SK-N-SH treated with all-trans-retinoic acid at 6 μM for 48 hours (cell line): ENCODE measurements around the gene GOLGA8B.
"Not testable (repeated sequence)": the region's sequence is repeated elsewhere in the genome, so short reads cannot be mapped to it uniquely, and the experiment has no call there.

ENCODE experiments used
- ATAC-seq: fragments of 200-7000 bp; cut with Tn5 transposase; 3 replicates; pipeline ENCODE4 v1.9.1; 2020; ENCODE audit warnings: mild to moderate bottlenecking, moderate library complexity

Gene GOLGA8B

DNA sequence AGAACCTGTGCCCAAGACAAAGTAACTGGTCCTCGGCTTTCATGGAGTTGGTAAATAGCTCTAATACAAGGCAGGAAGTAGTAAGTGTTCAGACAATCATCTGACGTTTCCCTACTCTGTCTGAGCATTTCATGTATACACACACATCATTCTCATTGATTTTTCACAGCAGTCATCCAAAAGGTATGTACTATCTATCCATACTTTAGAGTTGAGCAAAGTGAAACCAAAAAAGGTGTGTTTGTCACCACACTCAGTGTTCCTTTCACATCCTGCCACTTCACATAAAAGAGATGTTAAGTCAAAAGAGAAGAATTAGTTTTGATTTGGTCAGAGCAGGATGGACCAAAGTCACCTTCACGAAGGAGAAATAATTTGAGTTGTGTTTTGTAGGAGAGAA is 33.3 kb downstream of the GOLGA8B start:
- not testable (repeated sequence) for ATAC-seq

DNA sequence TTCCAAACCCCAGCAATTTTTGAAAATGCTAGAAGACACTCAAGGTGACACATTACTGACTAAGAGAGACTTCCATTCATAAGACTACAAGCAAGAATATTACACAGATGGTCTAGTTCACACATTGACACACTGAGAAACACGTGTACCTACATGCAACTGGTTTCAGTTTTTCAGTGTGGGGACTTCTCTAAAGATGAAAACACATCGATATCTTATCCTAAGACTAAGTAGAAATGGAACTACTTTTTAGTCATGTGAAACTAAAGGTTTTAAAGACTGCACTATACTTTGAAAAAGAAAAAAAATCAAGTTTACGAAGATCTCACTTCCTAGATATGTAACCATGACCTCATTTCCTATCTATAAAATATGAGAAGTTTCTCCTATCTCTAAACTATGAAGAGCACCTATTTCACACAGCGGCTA is 34.1 kb downstream of the GOLGA8B start:
- not testable (repeated sequence) for ATAC-seq

DNA sequence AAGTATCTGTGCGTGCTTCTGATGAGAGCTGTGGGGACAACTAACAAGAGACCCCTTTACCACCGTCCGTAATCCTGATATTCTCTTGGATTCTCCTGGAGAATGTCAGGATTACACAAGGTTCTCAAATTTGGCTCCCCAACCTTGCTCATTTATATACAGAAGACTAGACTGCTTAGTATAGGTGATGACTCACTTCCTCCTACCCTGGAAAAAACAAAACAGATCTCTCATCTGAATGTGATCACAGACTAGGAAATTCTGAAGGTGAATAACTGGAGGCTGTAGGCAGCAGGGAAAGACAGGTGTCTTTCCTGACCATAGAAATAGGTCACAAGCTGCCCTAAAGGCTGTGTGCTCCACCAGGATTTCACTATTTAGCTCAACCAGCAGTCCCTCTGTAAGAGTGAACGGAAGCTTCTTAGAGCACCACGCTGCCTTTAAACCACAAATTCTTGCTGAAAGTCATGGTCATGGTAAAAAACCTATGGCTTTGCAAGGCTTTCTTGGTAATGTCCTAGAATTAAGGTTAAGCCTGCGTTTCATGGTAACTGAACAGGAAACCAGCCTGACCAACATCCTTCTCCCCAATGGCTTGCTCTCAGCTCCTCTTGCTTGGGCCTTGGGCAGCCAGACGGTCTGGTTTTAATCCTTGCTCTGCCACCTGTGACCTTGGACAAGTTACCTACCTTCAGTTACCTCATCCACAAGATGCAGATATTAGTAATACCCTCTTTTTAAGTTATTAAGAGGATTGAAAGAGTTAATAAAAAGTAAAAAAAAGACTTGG is 39.4 kb downstream of the GOLGA8B start:
- ATAC-seq = peak; percentile 49; the same call in 2 of the 3 replicates

DNA sequence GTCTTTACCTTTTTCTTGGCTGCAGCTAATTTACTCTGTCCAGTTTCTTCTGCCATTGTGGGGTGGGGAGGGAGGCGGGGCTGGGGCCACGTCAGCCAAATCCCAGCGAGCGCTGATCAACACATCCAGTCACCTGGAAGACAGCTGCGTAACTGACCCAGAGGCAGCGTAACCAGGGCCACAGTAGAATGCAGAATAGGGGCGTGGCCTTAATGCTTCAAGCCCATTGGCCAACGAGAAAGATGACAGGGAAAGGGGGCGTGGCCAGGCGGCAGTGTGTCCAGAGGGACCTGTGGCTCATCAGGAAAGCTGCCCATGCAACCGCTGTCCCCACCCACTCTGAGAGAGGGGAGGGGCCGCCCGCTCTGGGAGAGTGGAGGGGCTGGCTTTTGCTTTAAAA is 47.6 kb downstream of the GOLGA8B start:
- ATAC-seq = not testable (repeated sequence)
